AG09309 (cell line): ENCODE results near the gene MROH2A.
A peak's percentile ranks its signal among the peaks of the same experiment; 100 is the strongest.

ENCODE experiments used
- DNase-seq: peaks from one replicate; pipeline ENCODE4 v3.0.0-alpha.2; 2010; ENCODE audit warnings: low read depth
- H3K4me3 ChIP-seq: 2 replicates; pipeline ENCODE4 v1.5.1; 2011; ENCODE audit warnings: mild to moderate bottlenecking, low read depth, low read length, moderate library complexity; ENCODE audit not compliant: control insufficient read depth
- CTCF ChIP-seq: IDR thresholded peaks from 2 replicates; pipeline ENCODE4 v1.5.1; 2011; ENCODE audit warnings: mild to moderate bottlenecking, low read depth, low read length, inconsistent platforms; ENCODE audit not compliant: insufficient read depth, control insufficient read depth; ENCODE audit errors: missing control alignments

Gene MROH2A

DNA sequence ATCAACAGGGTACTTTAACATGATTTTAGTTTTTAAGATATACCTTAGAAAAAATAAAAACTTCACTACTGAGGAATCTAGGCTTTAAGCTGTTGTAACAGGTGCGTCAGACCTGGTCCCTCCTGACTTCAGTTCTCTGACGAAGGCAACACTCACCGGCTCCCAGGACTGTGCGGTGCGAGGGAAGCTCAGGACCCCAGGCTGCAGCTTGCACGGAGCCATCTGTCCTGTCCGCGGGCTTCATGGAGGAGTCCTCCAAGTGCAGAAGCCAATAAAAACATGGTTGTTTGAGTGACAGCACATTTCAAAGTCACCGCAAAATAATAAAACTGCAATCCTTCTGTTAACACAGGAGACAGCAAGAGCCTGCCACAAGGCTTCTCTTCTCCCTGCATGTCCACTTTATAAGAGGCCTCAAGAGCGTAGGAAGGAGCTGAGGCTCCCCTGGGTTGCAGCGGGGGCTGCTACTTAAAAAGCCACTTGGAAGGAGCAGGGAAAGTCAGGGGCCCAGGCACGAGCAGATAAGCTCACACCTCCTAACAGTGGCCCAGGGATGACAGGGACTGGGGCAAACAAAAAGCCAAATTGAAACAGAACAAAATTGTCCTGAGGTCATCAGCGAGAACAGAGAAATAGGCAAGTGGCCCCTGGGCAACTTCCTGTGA lies 71.6 kb downstream of the MROH2A start:
- no peak for TF ChIP-seq CTCF
- no peak for DNase-seq

DNA sequence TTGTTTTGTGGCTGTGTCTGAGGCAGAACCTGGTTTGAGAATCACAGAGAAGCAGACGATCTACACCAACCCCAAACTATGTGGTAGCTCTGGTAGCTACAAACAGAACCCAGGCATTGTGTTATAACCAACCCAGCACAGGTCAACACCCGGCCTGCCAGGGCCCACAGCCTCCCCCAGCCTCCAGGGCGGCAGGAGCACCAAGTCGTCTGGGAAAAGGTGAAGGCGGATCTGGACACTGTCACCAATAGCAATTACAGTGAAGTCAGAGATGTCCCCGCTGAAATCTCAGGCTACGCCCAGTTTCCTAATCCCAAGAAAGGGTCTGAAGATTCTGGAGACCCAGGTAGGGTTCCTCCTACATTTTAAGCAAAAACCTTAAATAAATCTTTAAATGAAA lies 72.6 kb downstream of the MROH2A start:
- no peak for DNase-seq
- no peak for TF ChIP-seq CTCF
- no peak overlapping the region for H3K4me3 ChIP-seq

More for the DNA sequence above, 71.6 kb downstream of the MROH2A start:
- H3K4me3 ChIP-seq, result no peak overlapping the region

DNA sequence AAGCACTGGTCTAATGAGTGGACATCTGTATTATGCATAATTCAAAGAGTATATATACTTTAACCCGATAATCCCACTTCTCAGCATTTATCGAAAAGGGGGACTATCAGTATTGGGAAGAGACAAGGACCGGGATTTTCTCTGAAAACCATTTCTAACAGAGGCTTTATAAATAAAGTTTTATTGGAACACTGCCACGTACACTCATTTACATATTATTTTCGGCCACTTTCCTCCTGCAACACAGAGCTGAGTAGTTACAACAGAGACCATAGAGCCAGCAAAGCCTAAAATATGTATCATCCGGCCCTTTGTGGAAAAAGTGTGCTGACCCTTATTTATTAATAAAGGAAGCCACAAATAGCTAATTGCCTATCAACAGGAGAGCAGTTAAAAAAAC lies 73.0 kb downstream of the MROH2A start:
- no peak overlapping the region for H3K4me3 ChIP-seq
- TF ChIP-seq CTCF, result no peak
- DNase-seq, result no peak

DNA sequence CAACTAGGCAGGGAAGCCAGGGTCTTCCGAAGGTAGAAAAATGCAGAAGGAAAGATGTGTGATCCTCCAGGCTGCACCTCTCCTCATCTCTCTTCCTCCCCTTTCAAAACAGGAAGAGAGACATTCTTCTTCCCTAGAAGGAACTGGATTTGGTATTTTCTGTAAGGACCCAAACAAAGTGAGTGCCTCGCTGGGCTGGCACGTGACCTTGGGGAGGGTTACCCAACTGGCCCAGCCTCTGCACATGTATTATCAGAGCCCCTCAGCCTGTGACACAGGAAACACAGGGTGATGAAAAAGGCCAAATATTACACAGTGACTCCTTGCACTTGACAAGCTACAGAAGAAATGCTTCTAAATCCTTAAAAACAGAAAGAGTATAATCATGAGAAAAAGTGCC lies 73.9 kb downstream of the MROH2A start:
- no peak for TF ChIP-seq CTCF
- H3K4me3 ChIP-seq, result peak overlapping the region; percentile 2; the same call in 1 of the 2 replicates
- no peak for DNase-seq

GRCh38 chr2:233853353-233853752 lies 75.2 kb downstream of the MROH2A start:
- peak overlapping the region; percentile 72 for H3K4me3 ChIP-seq
- DNase-seq, result no peak
- TF ChIP-seq CTCF, result no peak

DNA sequence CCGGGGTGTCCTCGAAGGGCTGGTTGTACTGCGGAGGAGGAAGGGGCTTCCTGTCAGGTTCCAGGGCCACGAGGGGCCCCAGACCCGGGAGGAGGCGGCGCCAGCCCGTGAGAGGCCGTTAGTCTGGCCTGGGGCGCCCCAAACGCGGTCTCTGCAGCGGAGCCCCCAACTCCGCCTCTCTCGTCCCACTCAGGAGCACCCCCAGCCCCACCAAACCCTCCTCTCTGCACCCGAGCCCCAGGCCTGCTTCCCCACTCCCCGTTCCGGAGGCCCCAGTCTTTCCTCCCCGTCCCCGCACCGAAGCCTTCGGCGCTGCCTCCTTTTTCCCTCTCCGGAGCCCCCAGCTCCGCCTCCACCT lies 75.7 kb downstream of the MROH2A start:
- no peak for DNase-seq
- TF ChIP-seq CTCF, result no peak
- H3K4me3 ChIP-seq, result peak overlapping the region; percentile 72
